ENCODE data around the gene PCBP3. TPM values are rescaled to one million over a fixed set of nuclear protein-coding genes. Genes with fewer than 3 reads are reported as not detected.

The PCBP3 gene
- polyA plus RNA-seq, 1 donor from 2014 or later = 1.7 TPM

- H3K36me3 ChIP-seq (ENCODE audit: insufficient read depth, low read length) = no peaks in the 10 kb centered on the region
- H3K4me2 ChIP-seq (ENCODE audit: low read length) = no peak overlapping the region
- no peaks in the 10 kb centered on the region for H3K9me2 ChIP-seq (ENCODE audit: insufficient read depth, low read length)
- H3K27me3 ChIP-seq (ENCODE audit: insufficient read depth, low read depth, low read length) = no peaks in the 10 kb centered on the region
- H3F3A ChIP-seq (ENCODE audit: insufficient read depth, low read length, poor library complexity, severe bottlenecking) = no peaks in the 10 kb centered on the region
- TF ChIP-seq CTCF (IDR thresholded peaks at IDR 0.05; ENCODE audit: poor library complexity, severe bottlenecking) (no peak), RAD21 (conservative IDR thresholded peaks at IDR 0.05) (no peak), EZH2 (IDR thresholded peaks at IDR 0.05; ENCODE audit: borderline replicate concordance, insufficient read depth, low read length, poor library complexity, severe bottlenecking) (no peak)
- H4K20me1 ChIP-seq (ENCODE audit: insufficient read depth) = no peaks in the 10 kb centered on the region
- no peak overlapping the region for H3K4me3 ChIP-seq (ENCODE audit: low read length)
- no peak overlapping the region for H2AFZ ChIP-seq (ENCODE audit: low read depth, low read length)
- no peak overlapping the region for H3K27ac ChIP-seq (ENCODE audit: low read length)
- H3K79me2 ChIP-seq (replicated peaks; ENCODE audit: insufficient read depth, low read length) = no peaks in the 10 kb centered on the region
- H3K9me3 ChIP-seq (ENCODE audit: low read length) = no peaks in the 10 kb centered on the region
- H3K9ac ChIP-seq (ENCODE audit: low read length) = no peak overlapping the region
These were observed 143.1 kb downstream of the PCBP3 start for GRCh38 chr21:45786660-45787059.

- Histone ChIP-seq H3K4me2 (ENCODE audit: low read length) (no peak overlapping the region), H3F3A (ENCODE audit: insufficient read depth, low read length, poor library complexity, severe bottlenecking) (no peaks in the 10 kb centered on the region), H2AFZ (ENCODE audit: low read depth, low read length) (no peak overlapping the region), H3K9me3 (ENCODE audit: low read length) (no peaks in the 10 kb centered on the region), H3K9me2 (ENCODE audit: insufficient read depth, low read length) (no peaks in the 10 kb centered on the region), H3K27me3 (ENCODE audit: insufficient read depth, low read depth, low read length) (no peaks in the 10 kb centered on the region), H4K20me1 (ENCODE audit: insufficient read depth) (no peaks in the 10 kb centered on the region), H3K36me3 (ENCODE audit: insufficient read depth, low read length) (no peaks in the 10 kb centered on the region), H3K9ac (ENCODE audit: low read length) (no peak overlapping the region), H3K4me3 (ENCODE audit: low read length) (no peak overlapping the region), H3K79me2 (replicated peaks; ENCODE audit: insufficient read depth, low read length) (no peaks in the 10 kb centered on the region), H3K27ac (ENCODE audit: low read length) (no peak overlapping the region)
- TF ChIP-seq EZH2 (IDR thresholded peaks at IDR 0.05; ENCODE audit: borderline replicate concordance, insufficient read depth, low read length, poor library complexity, severe bottlenecking) (no peak), MXI1 (conservative IDR thresholded peaks at IDR 0.05; ENCODE audit: poor library complexity, severe bottlenecking) (no peak), RAD21 (conservative IDR thresholded peaks at IDR 0.05) (no peak), EP300 (conservative IDR thresholded peaks at IDR 0.05; ENCODE audit: poor library complexity, severe bottlenecking) (no peak), SMC3 (conservative IDR thresholded peaks at IDR 0.05; ENCODE audit: poor library complexity) (no peak), CTCF (IDR thresholded peaks at IDR 0.05; ENCODE audit: poor library complexity, severe bottlenecking) (no peak), POLR2AphosphoS5 (IDR thresholded peaks at IDR 0.05) (no peak), TAF1 (IDR thresholded peaks at IDR 0.05; ENCODE audit: low read depth) (no peak)
- TF ChIP-seq, protein P1, sequence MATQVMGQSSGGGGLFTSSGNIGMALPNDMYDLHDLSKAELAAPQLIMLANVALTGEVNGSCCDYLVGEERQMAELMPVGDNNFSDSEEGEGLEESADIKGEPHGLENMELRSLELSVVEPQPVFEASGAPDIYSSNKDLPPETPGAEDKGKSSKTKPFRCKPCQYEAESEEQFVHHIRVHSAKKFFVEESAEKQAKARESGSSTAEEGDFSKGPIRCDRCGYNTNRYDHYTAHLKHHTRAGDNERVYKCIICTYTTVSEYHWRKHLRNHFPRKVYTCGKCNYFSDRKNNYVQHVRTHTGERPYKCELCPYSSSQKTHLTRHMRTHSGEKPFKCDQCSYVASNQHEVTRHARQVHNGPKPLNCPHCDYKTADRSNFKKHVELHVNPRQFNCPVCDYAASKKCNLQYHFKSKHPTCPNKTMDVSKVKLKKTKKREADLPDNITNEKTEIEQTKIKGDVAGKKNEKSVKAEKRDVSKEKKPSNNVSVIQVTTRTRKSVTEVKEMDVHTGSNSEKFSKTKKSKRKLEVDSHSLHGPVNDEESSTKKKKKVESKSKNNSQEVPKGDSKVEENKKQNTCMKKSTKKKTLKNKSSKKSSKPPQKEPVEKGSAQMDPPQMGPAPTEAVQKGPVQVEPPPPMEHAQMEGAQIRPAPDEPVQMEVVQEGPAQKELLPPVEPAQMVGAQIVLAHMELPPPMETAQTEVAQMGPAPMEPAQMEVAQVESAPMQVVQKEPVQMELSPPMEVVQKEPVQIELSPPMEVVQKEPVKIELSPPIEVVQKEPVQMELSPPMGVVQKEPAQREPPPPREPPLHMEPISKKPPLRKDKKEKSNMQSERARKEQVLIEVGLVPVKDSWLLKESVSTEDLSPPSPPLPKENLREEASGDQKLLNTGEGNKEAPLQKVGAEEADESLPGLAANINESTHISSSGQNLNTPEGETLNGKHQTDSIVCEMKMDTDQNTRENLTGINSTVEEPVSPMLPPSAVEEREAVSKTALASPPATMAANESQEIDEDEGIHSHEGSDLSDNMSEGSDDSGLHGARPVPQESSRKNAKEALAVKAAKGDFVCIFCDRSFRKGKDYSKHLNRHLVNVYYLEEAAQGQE (IDR thresholded peaks at IDR 0.05; ENCODE audit: borderline replicate concordance) = no peak
These were observed 143.8 kb downstream of the PCBP3 start for GRCh38 chr21:45787371-45787770.

Data from neural cell (in vitro differentiated cells).